GM21529 (cell line): Measurements from ENCODE around the gene MRTO4.

Experiments used
- ATAC-seq: cut with Tn5 transposase; IDR thresholded peaks from one replicate; pipeline ENCODE4 v1.9.1; 2021; ENCODE audit not compliant: unreplicated experiment

The MRTO4 gene

DNA sequence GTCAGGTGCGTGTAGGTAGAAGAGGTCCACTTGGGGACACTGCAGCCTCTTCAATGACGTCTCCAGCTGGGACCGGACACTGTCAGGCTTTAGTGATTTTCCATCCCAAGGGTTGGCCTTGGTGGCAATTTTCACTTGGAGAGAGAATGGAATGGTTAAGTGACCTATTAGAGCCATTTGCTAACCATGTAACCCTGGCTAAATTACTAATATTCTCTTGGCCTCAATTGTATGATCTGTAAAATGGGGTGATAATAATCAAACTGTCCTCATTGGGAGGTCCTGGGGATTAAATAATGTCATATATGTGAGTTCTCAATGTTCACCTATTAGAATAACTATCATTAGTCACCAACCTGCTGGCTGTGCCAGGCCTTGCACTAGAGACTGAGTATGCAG is 56.9 kb downstream of the MRTO4 start:
- no peak for ATAC-seq

DNA sequence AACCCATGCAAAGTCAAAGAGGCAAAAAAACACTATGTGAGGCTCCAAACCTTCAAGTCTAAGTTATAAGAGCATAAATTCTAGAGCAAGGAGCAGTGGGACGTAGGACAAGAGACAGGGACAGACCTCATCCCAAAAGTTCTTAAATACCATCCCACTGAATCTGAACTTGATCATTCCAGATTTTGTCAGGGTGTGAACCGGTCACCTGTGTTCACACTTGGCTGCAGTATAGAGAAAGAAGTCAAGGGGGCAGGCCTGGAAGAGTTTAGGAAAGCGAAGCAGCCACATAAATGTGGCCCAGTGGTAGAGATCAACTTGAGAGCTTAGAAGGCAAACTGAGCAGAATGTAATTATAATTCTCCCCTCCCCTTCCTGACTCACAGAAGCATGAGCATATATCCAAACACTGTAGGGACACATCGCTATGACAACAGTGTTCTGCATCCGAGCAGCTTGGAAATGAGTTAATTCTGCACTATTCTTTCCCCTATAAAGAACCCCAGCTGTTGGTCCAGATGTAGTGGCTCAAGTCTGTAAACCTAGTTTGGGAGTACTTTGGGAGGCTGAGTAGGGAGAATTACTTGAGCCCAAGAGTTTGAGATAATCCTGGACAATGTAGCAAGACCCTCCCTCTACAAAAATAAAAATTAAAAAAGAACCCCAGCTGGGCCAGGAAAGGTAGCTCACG is 57.7 kb downstream of the MRTO4 start:
- no peak for ATAC-seq
